A673 (cell line): Measurements from ENCODE around the gene NEUROD2.

Source experiments
- CTCF ChIP-seq: fragments of 300-800, 200-600 bp; sonication (generic); conservative IDR thresholded peaks from 2 replicates; pipeline ENCODE4 v1.5.1; 2017; ENCODE audit warnings: low read depth, mild to moderate bottlenecking, antibody characterized with exemption, low read length, moderate library complexity, mixed read lengths
- EZH2 ChIP-seq: fragments of 200-600 bp; sonication (generic); IDR thresholded peaks from 2 replicates; pipeline ENCODE4 v1.6.1; 2017; ENCODE audit warnings: borderline replicate concordance, low read depth, mild to moderate bottlenecking, mixed read lengths, antibody characterized with exemption, low read length; ENCODE audit not compliant: poor library complexity, severe bottlenecking

GRCh38 chr17:39582658-39583057 lies 25.1 kb downstream of the NEUROD2 start:
- TF ChIP-seq CTCF (no peak), EZH2 (no peak)
